ENCODE measurements around the gene PTOV1. TPM values are rescaled to one million over a fixed set of nuclear protein-coding genes. Genes with fewer than 3 reads are reported as not detected.

The PTOV1 gene
- total and polyA plus RNA-seq, 4 donors = 38.0 to 52.3 (median 41.3) TPM

GRCh38 chr19:49889038-49889686 is 38.2 kb downstream of the PTOV1 start:
- peaks cover 9 to 16% (median 13%) of the 10 kb centered on the region in 4 donors for H3K36me3 ChIP-seq (ENCODE audit: control insufficient read depth in 4 of 4, insufficient read depth in 3 of 4, low read depth in 1 of 4, low read length in 3 of 4)
- no peaks in the 10 kb centered on the region for H3K27me3 ChIP-seq (ENCODE audit: control insufficient read depth in 4 of 4, insufficient read depth in 4 of 4, low read length in 3 of 4)
- no peak for DNase-seq (ENCODE audit: low spot score)
- 96% methylated on average over 23 of the region's 23 CpGs for WGBS
- H3K9ac ChIP-seq (ENCODE audit: low read depth in 1 of 2, low read length in 2 of 2) = no peak overlapping the region
- TF ChIP-seq FOXA2 (IDR thresholded peaks at IDR 0.05) (no peak), SP1 (IDR thresholded peaks at IDR 0.05) (no peak), MAX (IDR thresholded peaks at IDR 0.05) (no peak), HNF4G (IDR thresholded peaks at IDR 0.05) (no peak), RAD21 (IDR thresholded peaks at IDR 0.05) (no peak), JUND (IDR thresholded peaks at IDR 0.05) (no peak), EGR1 (IDR thresholded peaks at IDR 0.05; ENCODE audit: low read depth in 2 of 2) (no peak), CTCF (IDR thresholded peaks at IDR 0.05; ENCODE audit: low read depth, low read length, missing input control) (no peak), HNF4A (conservative IDR thresholded peaks at IDR 0.05) (no peak), NR2F2 (IDR thresholded peaks at IDR 0.05) (no peak), GABPA (IDR thresholded peaks at IDR 0.05 in 1 of 2, conservative IDR thresholded peaks at IDR 0.05 in 1 of 2) (no peak), ATF3 (IDR thresholded peaks at IDR 0.05) (no peak), REST (IDR thresholded peaks at IDR 0.05) (no peak), ZBTB33 (IDR thresholded peaks at IDR 0.05) (no peak), FOXA1 (IDR thresholded peaks at IDR 0.05) (no peak), RXRA (IDR thresholded peaks at IDR 0.05) (no peak)
- H3K27ac ChIP-seq (ENCODE audit: low read depth in 1 of 2, low read length in 2 of 2) = no peak overlapping the region
- no peaks in the 10 kb centered on the region for H3K9me3 ChIP-seq (ENCODE audit: control insufficient read depth in 4 of 4, low read length in 3 of 4)
- peaks cover 0 to 9% (median 4%) of the 10 kb centered on the region in 4 donors for H3K4me1 ChIP-seq (ENCODE audit: control insufficient read depth in 4 of 4, insufficient read depth in 4 of 4, low read length in 3 of 4)
- H3K4me3 ChIP-seq (ENCODE audit: low read depth in 1 of 3, low read length in 3 of 3) = no peak overlapping the region
